K562 (cell line): ENCODE results near the gene SPAG9. TPM values are rescaled to one million over a fixed set of nuclear protein-coding genes. Genes with fewer than 3 reads are reported as not detected.

Experiments
- ATAC-seq: fragments of 200-7000 bp; cut with Tn5 transposase; 3 replicates; pipeline ENCODE4 v1.9.1; 2020; ENCODE audit warnings: moderate library complexity
- BruUV-seq: library from RNA; stranded (reverse); fragments of 400-500 nt; replicated peaks from 2 replicates; lab custom pipeline; 2021; lab: Mats Ljungman, UMichigan
- CTCF ChIA-PET: fragments of 300-600 bp; formaldehyde crosslinking; extraction: SDS; loops from one replicate; lab custom pipeline; 2021; ENCODE audit warnings: low intra/inter-chr PET ratio; lab: Yijun Ruan, JAX
- POLR2A ChIA-PET: fragments of 300-600, 350-650 bp; sonication (Branson Sonifier 250); formaldehyde crosslinking; extraction: SDS; loops from one replicate; lab custom pipeline; 2021; ENCODE audit warnings: antibody characterized with exemption, inconsistent platforms; lab: Yijun Ruan, JAX
- DNase-seq, 4 experiments: peaks; one replicate each; pipeline versions ENCODE4 v3.0.0 to v3.0.0-alpha.2; 2011 to 2018; ENCODE audit warnings: low spot score in 3 of 4, mixed read lengths in 3 of 4; ENCODE audit errors: extremely low read depth in 1 of 4
- FAIRE-seq: peaks from 2 replicates; lab custom pipeline; 2011; peaks lifted over from hg19 to GRCh38; lab: Jason Lieb, UNC
- H2AFZ ChIP-seq: 2 replicates; pipeline ENCODE4 v1.6.0; 2011; ENCODE audit warnings: low read depth, low read length, control low read depth, inconsistent platforms
- H3K27ac ChIP-seq: fragments of 200-600 bp; 3 replicates; pipeline ENCODE4 v1.8.0; 2011; ENCODE audit warnings: low read depth, mild to moderate bottlenecking, control low read depth, inconsistent platforms, low read length, moderate library complexity, mixed read lengths; ENCODE audit errors: extremely low read depth
- H3K27me3 ChIP-seq, 2 experiments: fragments of 300-600 bp in 1 of 2; 2 replicates in 1 of 2; 3 replicates in 1 of 2; pipeline versions ENCODE4 v1.6.0 to v1.8.0; 2011; ENCODE audit warnings: inconsistent platforms in 2 of 2, low read length in 2 of 2, mild to moderate bottlenecking in 1 of 2, mixed read lengths in 1 of 2, moderate library complexity in 1 of 2; ENCODE audit not compliant: control insufficient read depth in 2 of 2, insufficient read depth in 2 of 2
- H3K36me3 ChIP-seq: fragments of 300-600 bp; 3 replicates; pipeline ENCODE4 v1.8.0; 2011; ENCODE audit warnings: mild to moderate bottlenecking, low read length, inconsistent platforms; ENCODE audit not compliant: control insufficient read depth, insufficient read depth
- H3K4me1 ChIP-seq, 2 experiments: fragments of 200-600 bp in 1 of 2; replicated peaks in 1 of 2; 2 replicates in 1 of 2; 3 replicates in 1 of 2; pipeline versions ENCODE4 v1.5.1 to v1.8.0; 2011; ENCODE audit warnings: inconsistent platforms in 2 of 2, low read length in 2 of 2, mild to moderate bottlenecking in 1 of 2, mixed read lengths in 1 of 2, moderate library complexity in 1 of 2; ENCODE audit not compliant: control insufficient read depth in 2 of 2, insufficient read depth in 2 of 2
- H3K4me2 ChIP-seq: 2 replicates; pipeline ENCODE4 v1.6.1; 2011; ENCODE audit warnings: low read length, control low read depth, inconsistent platforms, mixed read lengths; ENCODE audit not compliant: insufficient read depth
- H3K4me3 ChIP-seq: fragments of 200-600 bp; sonication (generic), shearing (Covaris generic); 2 replicates; pipeline ENCODE4 v1.5.1; 2016; ENCODE audit warnings: control low read depth, inconsistent platforms
- H3K79me2 ChIP-seq: fragments of 200-600 bp; 3 replicates; pipeline ENCODE4 v1.8.0; 2011; ENCODE audit warnings: low read length, inconsistent platforms; ENCODE audit not compliant: control insufficient read depth, insufficient read depth
- H3K9ac ChIP-seq, 2 experiments: 2 replicates each; pipeline versions ENCODE4 v1.6.0 to v1.6.1; 2011; ENCODE audit warnings: low read depth in 2 of 2, low read length in 2 of 2, control low read depth in 1 of 2, inconsistent platforms in 1 of 2, mild to moderate bottlenecking in 1 of 2, mixed read lengths in 1 of 2; ENCODE audit not compliant: insufficient read depth in 1 of 2
- H3K9me1 ChIP-seq: one replicate; pipeline ENCODE4 v1.6.0; 2011; ENCODE audit warnings: inconsistent platforms, mild to moderate bottlenecking, low read length, moderate library complexity; ENCODE audit not compliant: control insufficient read depth, insufficient read depth
- H3K9me3 ChIP-seq: replicated peaks from 2 replicates; pipeline ENCODE4 v1.5.1; 2011; ENCODE audit warnings: low read depth, low read length, inconsistent platforms; ENCODE audit not compliant: control insufficient read depth, insufficient read depth
- H4K20me1 ChIP-seq: replicated peaks from 2 replicates; pipeline ENCODE4 v1.6.1; 2011; ENCODE audit warnings: low read length, inconsistent platforms, mixed read lengths; ENCODE audit not compliant: control insufficient read depth, insufficient read depth
- NUFIP1 ChIP-seq: fragments of 450-650 bp; IDR thresholded peaks from 2 replicates; pipeline ENCODE4 v1.6.1; 2018; ENCODE audit not compliant: partially characterized antibody
- RCOR1 ChIP-seq, 2 experiments: IDR thresholded peaks; 2 replicates each; pipeline ENCODE4 v1.6.1; 2012; ENCODE audit warnings: low read depth in 2 of 2, low read length in 2 of 2, borderline replicate concordance in 1 of 2, improper control_type of control experiment in 1 of 2
- SAFB2 ChIP-seq: fragments of 200-400 bp; formaldehyde crosslinking; IDR thresholded peaks from 2 replicates; pipeline ENCODE4 v1.6.1; 2018; ENCODE audit warnings: borderline replicate concordance, low read length, low read depth, moderate library complexity; ENCODE audit not compliant: severe bottlenecking
- STAT5A ChIP-seq: IDR thresholded peaks from 2 replicates; pipeline ENCODE4 v1.6.1; 2012; ENCODE audit warnings: low read length, inconsistent platforms, borderline replicate concordance
- XRCC3 ChIP-seq: fragments of 450-650 bp; IDR thresholded peaks from 2 replicates; pipeline ENCODE4 v1.6.1; 2017; ENCODE audit warnings: mild to moderate bottlenecking, moderate library complexity
- ZNF124 ChIP-seq: sonication (generic); formaldehyde crosslinking; IDR thresholded peaks from 2 replicates; pipeline ENCODE4 v1.8.1; 2022; ENCODE audit warnings: missing genetic modification reagents
- WGBS: fragments of 100-300 bp; shearing (Covaris generic); methylation state at CpG from one replicate; pipeline ENCODE4 v1.1.6; 2016; ENCODE audit warnings: low coverage, mixed read lengths; ENCODE audit not compliant: insufficient coverage; ENCODE audit errors: missing lambda C conversion rate; 5-methylcytosine and 5-hydroxymethylcytosine counted together
- in situ Hi-C: fragments of 300-500 bp; cut with MboI; formaldehyde crosslinking; loops from 4 replicates; pipeline ENCODE4 v1.15.0; 2018; ENCODE audit warnings: inconsistent platforms, mixed read lengths
- intact Hi-C: fragments of 100-400 bp; cut with micrococcal nuclease; formaldehyde crosslinking; loops from 2 replicates; pipeline ENCODE4 v1.14.2; 2022
- polyA plus RNA-seq, 8 experiments: library from polyadenylated mRNA; depleted of rRNA in 4 of 8; stranded (reverse) in 5 of 8; unstranded in 3 of 8; fragments of >200 nt; fragmentation: Nextera tagmentation in 2 of 8; fragmentation: Illumina TruSeq in 1 of 8; extraction: Ambion mirVana in 2 of 8; extraction: Trizol in 1 of 8; gene quantifications; 2 replicates each; pipeline versions ENCODE4 v1.2.1 to v1.2.3, GENCODE V29; 2011 to 2014; ENCODE audit warnings: inconsistent platforms in 1 of 8, missing spikeins in 1 of 8
- total RNA-seq, 7 experiments: library from RNA; depleted of rRNA in 6 of 7; stranded (reverse); fragments of >200 nt in 6 of 7; fragmentation: Illumina TruSeq in 2 of 7; extraction: Trizol in 2 of 7; gene quantifications; 2 replicates each; pipeline versions ENCODE4 v1.2.1 to v1.2.3, GENCODE V29; 2011 to 2021; ENCODE audit warnings: low replicate concordance in 1 of 7
- TF ChIP-seq, protein P1 (sequence below), 2 experiments: fragments of 450-650 bp in 1 of 2; sonication (generic) in 1 of 2; formaldehyde crosslinking in 1 of 2; IDR thresholded peaks; 2 replicates each; pipeline versions ENCODE4 v1.7.1 to v1.9.0; 2016 to 2022; ENCODE audit warnings: inconsistent platforms in 1 of 2, mild to moderate bottlenecking in 1 of 2, missing genetic modification reagents in 1 of 2
- TF ChIP-seq, protein P2 (sequence below): sonication (generic); formaldehyde crosslinking; IDR thresholded peaks from 2 replicates; pipeline ENCODE4 v1.5.0; 2020; ENCODE audit warnings: missing genetic modification reagents
- TF ChIP-seq, protein P3 (sequence below): fragments of 250-450 bp; sonication (Bioruptor Pico); IDR thresholded peaks from 2 replicates; pipeline ENCODE4 v1.5.0; 2021; ENCODE audit warnings: mild to moderate bottlenecking, borderline replicate concordance

The SPAG9 gene
- total and polyA plus RNA-seq, 9 of the 15 experiments (the other 6 are each of a cell fraction or from before 2014, with no cell fraction given), result 12.2 to 99.2 (median 58.2) TPM

DNA sequence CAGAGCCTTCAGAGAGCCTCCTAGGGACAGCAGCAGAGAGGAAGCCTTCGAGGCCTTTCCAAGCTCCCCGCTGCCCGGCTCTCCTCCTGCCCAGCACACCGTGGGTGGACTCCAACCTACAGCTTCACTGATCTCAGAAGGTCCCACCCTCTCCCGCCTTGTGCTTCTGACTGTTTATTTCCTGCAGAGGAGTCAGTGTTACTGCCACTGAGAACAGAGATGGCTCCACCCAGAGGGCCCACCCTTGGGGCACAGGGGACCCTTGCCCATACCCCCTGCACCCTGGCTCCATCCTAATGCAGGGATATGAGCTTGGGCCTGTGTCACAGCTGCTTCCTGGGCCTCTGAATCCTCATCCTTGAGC, 201.8 kb downstream of the SPAG9 start:
- ChIA-PET CTCF (no interaction called here), POLR2A (interaction anchor here (0.6 to 1.4 kb wide), 5 partner anchors 9 to 127 kb away, joined by 3 to 6 read pairs (median 4); partner anchors contain the start of gene TOB1)
- ATAC-seq (no peak), FAIRE-seq (no peak), DNase-seq (no peak)
- Histone ChIP-seq H3K4me2 (no peak overlapping the region), H3K79me2 (no peaks in the 10 kb centered on the region), H3K36me3 (no peaks in the 10 kb centered on the region), H3K9me1 (no peaks in the 10 kb centered on the region), H2AFZ (peak overlapping the region; percentile 56; the same call in 1 of the 2 replicates), H3K9ac (peak overlapping the region in 1 of 2 experiments; percentile 52; a peak in 1 of 4 replicates), H3K9me3 (no peaks in the 10 kb centered on the region), H3K4me1 (peaks cover 0 to 24% of the 10 kb centered on the region in 2 experiments; a peak in 2 of 5 replicates), H4K20me1 (no peaks in the 10 kb centered on the region), H3K27ac (no peak overlapping the region), H3K27me3 (no peaks in the 10 kb centered on the region; a peak in 1 of 5 replicates), H3K4me3 (no peak overlapping the region)
- WGBS, result 36% methylated on average over 2 of the region's 5 CpGs
- in situ Hi-C loops, result no loop called here
- intact Hi-C loops, result no loop called here
- BruUV-seq, result no TSS peak
- no peak for TF ChIP-seq RCOR1 (IDR thresholded peaks at IDR 0.05; ENCODE audit: borderline replicate concordance in 1 of 2, low read depth in 2 of 2, low read length in 2 of 2)
- TF ChIP-seq SAFB2, result no peak
- TF ChIP-seq, protein P1, sequence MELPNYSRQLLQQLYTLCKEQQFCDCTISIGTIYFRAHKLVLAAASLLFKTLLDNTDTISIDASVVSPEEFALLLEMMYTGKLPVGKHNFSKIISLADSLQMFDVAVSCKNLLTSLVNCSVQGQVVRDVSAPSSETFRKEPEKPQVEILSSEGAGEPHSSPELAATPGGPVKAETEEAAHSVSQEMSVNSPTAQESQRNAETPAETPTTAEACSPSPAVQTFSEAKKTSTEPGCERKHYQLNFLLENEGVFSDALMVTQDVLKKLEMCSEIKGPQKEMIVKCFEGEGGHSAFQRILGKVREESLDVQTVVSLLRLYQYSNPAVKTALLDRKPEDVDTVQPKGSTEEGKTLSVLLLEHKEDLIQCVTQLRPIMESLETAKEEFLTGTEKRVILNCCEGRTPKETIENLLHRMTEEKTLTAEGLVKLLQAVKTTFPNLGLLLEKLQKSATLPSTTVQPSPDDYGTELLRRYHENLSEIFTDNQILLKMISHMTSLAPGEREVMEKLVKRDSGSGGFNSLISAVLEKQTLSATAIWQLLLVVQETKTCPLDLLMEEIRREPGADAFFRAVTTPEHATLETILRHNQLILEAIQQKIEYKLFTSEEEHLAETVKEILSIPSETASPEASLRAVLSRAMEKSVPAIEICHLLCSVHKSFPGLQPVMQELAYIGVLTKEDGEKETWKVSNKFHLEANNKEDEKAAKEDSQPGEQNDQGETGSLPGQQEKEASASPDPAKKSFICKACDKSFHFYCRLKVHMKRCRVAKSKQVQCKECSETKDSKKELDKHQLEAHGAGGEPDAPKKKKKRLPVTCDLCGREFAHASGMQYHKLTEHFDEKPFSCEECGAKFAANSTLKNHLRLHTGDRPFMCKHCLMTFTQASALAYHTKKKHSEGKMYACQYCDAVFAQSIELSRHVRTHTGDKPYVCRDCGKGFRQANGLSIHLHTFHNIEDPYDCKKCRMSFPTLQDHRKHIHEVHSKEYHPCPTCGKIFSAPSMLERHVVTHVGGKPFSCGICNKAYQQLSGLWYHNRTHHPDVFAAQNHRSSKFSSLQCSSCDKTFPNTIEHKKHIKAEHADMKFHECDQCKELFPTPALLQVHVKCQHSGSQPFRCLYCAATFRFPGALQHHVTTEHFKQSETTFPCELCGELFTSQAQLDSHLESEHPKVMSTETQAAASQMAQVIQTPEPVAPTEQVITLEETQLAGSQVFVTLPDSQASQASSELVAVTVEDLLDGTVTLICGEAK (IDR thresholded peaks at IDR 0.05), result no peak
- TF ChIP-seq, protein P1 (CRISPR knock-in tag; IDR thresholded peaks at IDR 0.05), result no peak
- no peak for TF ChIP-seq NUFIP1
- TF ChIP-seq STAT5A, result no peak
- TF ChIP-seq ZNF124 (CRISPR knock-in tag), result no peak
- no peak for TF ChIP-seq XRCC3
- TF ChIP-seq, protein P2, sequence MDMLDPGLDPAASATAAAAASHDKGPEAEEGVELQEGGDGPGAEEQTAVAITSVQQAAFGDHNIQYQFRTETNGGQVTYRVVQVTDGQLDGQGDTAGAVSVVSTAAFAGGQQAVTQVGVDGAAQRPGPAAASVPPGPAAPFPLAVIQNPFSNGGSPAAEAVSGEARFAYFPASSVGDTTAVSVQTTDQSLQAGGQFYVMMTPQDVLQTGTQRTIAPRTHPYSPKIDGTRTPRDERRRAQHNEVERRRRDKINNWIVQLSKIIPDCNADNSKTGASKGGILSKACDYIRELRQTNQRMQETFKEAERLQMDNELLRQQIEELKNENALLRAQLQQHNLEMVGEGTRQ (CRISPR knock-in tag), result no peak
- TF ChIP-seq, protein P3, sequence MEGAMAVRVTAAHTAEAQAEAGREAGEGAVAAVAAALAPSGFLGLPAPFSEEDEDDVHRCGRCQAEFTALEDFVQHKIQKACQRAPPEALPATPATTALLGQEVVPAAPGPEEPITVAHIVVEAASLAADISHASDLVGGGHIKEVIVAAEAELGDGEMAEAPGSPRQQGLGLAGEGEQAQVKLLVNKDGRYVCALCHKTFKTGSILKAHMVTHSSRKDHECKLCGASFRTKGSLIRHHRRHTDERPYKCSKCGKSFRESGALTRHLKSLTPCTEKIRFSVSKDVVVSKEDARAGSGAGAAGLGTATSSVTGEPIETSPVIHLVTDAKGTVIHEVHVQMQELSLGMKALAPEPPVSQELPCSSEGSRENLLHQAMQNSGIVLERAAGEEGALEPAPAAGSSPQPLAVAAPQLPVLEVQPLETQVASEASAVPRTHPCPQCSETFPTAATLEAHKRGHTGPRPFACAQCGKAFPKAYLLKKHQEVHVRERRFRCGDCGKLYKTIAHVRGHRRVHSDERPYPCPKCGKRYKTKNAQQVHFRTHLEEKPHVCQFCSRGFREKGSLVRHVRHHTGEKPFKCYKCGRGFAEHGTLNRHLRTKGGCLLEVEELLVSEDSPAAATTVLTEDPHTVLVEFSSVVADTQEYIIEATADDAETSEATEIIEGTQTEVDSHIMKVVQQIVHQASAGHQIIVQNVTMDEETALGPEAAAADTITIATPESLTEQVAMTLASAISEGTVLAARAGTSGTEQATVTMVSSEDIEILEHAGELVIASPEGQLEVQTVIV, result no peak
